Stomach (tissue), 9 donors: ENCODE data around the gene CELF5. TPM values are rescaled to one million over a fixed set of nuclear protein-coding genes. Genes with fewer than 3 reads are reported as not detected.

ENCODE experiments used
- DNase-seq, 2 donors: peaks; one replicate each; pipeline versions ENCODE4 v3.0.0 to v3.0.0-alpha.2; 2013 to 2019
- H3K27ac ChIP-seq, 5 donors: fragments of 200-600 bp in 4 of 5; sonication (generic) in 4 of 5; one replicate each; pipeline ENCODE4 v1.5.1; 2013 to 2019; ENCODE audit warnings: mild to moderate bottlenecking in 1 of 5, moderate library complexity in 1 of 5
- H3K27me3 ChIP-seq, 3 donors: fragments of 200-600 bp; sonication (generic); one replicate each; pipeline ENCODE4 v1.5.1; 2017 to 2019; ENCODE audit warnings: mixed run types in 1 of 3
- H3K36me3 ChIP-seq, 4 donors: fragments of 200-600 bp; sonication (generic); 1 replicate in 3 of 4; 2 replicates in 1 of 4; pipeline ENCODE4 v1.5.1; 2016 to 2019
- H3K4me1 ChIP-seq, 4 donors: fragments of 200-600 bp; sonication (generic); one replicate each; pipeline ENCODE4 v1.5.1; 2016 to 2019
- H3K4me3 ChIP-seq, 4 donors: fragments of 200-600 bp; sonication (generic) in 3 of 4; one replicate each; pipeline ENCODE4 v1.5.1; 2016 to 2019; ENCODE audit warnings: mild to moderate bottlenecking in 1 of 4
- H3K9me3 ChIP-seq, 4 donors: fragments of 200-600 bp; sonication (generic); one replicate each; pipeline ENCODE4 v1.5.1; 2016 to 2019
- EP300 ChIP-seq: sonication (generic); formaldehyde crosslinking; IDR thresholded peaks from one replicate; pipeline ENCODE4 v1.6.1; 2017; ENCODE audit warnings: antibody characterized with exemption
- POLR2A ChIP-seq, 4 donors: fragments of 450-650 bp; IDR thresholded peaks; one replicate each; pipeline ENCODE4 v1.6.1; 2016; ENCODE audit warnings: antibody characterized with exemption in 4 of 4, control low read depth in 2 of 4, mild to moderate bottlenecking in 1 of 4, moderate library complexity in 1 of 4
- POLR2AphosphoS5 ChIP-seq, 3 donors: sonication (generic); formaldehyde crosslinking; IDR thresholded peaks; one replicate each; pipeline ENCODE4 v1.6.1; 2016; ENCODE audit warnings: antibody characterized with exemption in 3 of 3
- WGBS, 5 donors: extraction: QIAGEN DNeasy Blood & Tissue Kit in 3 of 5; methylation state at CpG; one replicate each; pipeline versions ENCODE4 v1.1.5 to v1.1.7; 2013 to 2018; 5-methylcytosine and 5-hydroxymethylcytosine counted together
- intact Hi-C: fragments of 100-400 bp; cut with DNase I; formaldehyde crosslinking; loops from one replicate; pipeline ENCODE4 v1.15.1; 2023; ENCODE audit warnings: low total_unique reads
- polyA plus RNA-seq, 3 donors: library from polyadenylated mRNA; stranded (reverse); fragments of 200-250 nt; gene quantifications; one replicate each; pipeline ENCODE4 v1.2.3, GENCODE V29; 2013
- total RNA-seq, 5 donors: library from RNA; depleted of rRNA; stranded (reverse); fragments of >200 nt; gene quantifications; one replicate each; pipeline versions ENCODE4 v1.1.0 to v1.2.3, GENCODE V29; 2014 to 2016
- TF ChIP-seq, protein P1 (sequence below), 7 experiments: fragments of 450-650 bp in 4 of 7; fragments of 200-600 bp in 3 of 7; sonication (generic) in 3 of 7; IDR thresholded peaks; one replicate each; pipeline ENCODE4 v1.5.1; 2016 to 2019; ENCODE audit warnings: antibody characterized with exemption in 7 of 7, control low read depth in 2 of 7, mild to moderate bottlenecking in 1 of 7
- donor health status: healthy with polysubstance abuse.
- donor health status: Bipolar disorder and iron deficiency.
- donor health status: healthy.

The CELF5 gene
- total and polyA plus RNA-seq, 8 donors = 0.18 TPM; not detected in 6

DNA sequence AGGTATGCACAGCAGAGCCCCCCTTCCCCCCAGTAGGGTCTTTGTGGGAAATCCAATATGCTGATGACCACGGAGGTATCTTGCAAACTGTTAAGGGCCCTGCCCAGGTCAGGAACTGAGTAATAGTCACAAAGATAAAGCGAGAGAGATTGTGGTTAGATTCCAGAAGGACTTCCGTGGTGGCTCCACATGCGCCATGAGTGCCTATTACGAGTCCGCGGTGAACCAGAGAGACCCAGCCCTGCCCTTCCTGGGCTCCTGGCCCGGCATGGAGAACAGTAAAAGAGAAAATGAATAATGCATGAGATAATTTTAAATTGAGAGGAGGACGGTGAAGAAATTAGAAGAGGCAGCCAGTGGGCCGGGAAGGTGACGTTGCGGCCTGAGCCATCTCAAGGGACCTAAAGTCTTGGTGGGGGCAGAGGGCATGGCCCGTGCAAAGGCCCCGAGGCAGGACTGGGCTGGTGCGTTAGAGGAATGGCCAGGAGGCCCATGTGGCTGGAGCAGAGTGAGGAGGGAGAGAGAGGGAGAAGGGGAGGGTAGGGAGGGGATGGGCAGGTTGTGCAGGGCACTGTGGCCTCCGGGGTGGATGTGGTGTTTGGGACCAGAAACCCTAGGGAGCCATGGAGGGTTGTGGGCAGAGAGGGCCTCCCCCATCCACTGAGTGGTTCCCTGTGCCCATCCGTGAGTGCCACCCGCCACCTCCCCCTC is 95.3 kb downstream of the CELF5 start:
- WGBS, 5 donors = 52 to 56% (median 54%) methylated on average over 18 of the region's 18 CpGs
- H3K36me3 ChIP-seq = no peaks in the 10 kb centered on the region
- no peaks in the 10 kb centered on the region for H3K4me1 ChIP-seq
- no peak for DNase-seq
- H3K27ac ChIP-seq = no peak overlapping the region
- no peak overlapping the region for H3K4me3 ChIP-seq
- intact Hi-C loops = loop anchor here (5.0 kb wide), 1 partner anchor 153 kb away; no protein-coding TSS in a partner anchor
- peaks cover 0 to 68% (median 25%) of the 10 kb centered on the region in 3 donors for H3K27me3 ChIP-seq
- H3K9me3 ChIP-seq = no peaks in the 10 kb centered on the region
- TF ChIP-seq, protein P1, sequence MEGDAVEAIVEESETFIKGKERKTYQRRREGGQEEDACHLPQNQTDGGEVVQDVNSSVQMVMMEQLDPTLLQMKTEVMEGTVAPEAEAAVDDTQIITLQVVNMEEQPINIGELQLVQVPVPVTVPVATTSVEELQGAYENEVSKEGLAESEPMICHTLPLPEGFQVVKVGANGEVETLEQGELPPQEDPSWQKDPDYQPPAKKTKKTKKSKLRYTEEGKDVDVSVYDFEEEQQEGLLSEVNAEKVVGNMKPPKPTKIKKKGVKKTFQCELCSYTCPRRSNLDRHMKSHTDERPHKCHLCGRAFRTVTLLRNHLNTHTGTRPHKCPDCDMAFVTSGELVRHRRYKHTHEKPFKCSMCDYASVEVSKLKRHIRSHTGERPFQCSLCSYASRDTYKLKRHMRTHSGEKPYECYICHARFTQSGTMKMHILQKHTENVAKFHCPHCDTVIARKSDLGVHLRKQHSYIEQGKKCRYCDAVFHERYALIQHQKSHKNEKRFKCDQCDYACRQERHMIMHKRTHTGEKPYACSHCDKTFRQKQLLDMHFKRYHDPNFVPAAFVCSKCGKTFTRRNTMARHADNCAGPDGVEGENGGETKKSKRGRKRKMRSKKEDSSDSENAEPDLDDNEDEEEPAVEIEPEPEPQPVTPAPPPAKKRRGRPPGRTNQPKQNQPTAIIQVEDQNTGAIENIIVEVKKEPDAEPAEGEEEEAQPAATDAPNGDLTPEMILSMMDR (IDR thresholded peaks at IDR 0.05) = no peak
- TF ChIP-seq POLR2AphosphoS5 (IDR thresholded peaks at IDR 0.05) (no peak), POLR2A (IDR thresholded peaks at IDR 0.05) (no peak), EP300 (no peak)

DNA sequence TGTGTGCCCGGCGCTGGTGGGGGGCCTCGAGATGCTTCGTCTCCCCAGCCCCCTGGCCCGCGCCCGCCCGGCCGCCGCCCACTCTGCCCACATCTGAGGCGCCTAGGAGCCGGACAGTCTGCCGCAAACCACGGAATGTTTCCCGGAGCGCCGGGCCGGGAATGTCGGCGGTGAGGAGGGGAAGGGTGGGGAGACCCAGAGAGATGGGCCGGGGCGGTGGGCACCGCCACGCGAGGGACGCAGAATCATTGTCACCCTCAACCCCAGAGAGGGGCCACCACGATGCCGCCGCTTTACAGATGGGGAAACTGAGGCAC is 95.9 kb downstream of the CELF5 start:
- TF ChIP-seq POLR2AphosphoS5 (IDR thresholded peaks at IDR 0.05) (no peak), EP300 (no peak), POLR2A (IDR thresholded peaks at IDR 0.05) (no peak)
- TF ChIP-seq, protein P1 (IDR thresholded peaks at IDR 0.05) = no peak
- intact Hi-C loops = loop anchor here (5.0 kb wide), 1 partner anchor 152 kb away; no protein-coding TSS in a partner anchor

DNA sequence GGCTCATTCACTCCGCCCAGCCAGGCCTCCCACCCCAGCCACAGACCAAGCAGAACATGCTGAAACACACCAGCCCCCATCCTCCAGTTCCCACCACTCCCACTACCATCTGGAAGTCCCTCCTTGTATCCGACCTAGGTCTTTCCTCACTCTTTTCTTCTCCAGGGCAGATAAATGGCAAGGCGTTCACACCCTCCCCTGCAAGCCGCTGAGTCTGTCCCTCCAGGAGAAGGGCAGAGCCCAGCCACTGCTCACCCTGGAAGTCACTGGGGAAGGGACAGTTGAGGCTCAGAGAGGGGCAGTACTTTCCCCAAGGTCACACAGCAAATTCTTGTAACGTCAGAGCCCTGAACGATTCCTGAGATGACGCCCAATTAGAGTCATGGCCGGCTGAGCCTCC is 96.4 kb downstream of the CELF5 start:
- Histone ChIP-seq H3K9me3 (no peaks in the 10 kb centered on the region), H3K27me3 (peaks cover 0 to 58% (median 22%) of the 10 kb centered on the region in 3 donors), H3K4me3 (no peak overlapping the region), H3K27ac (no peak overlapping the region), H3K4me1 (no peaks in the 10 kb centered on the region), H3K36me3 (no peaks in the 10 kb centered on the region)
- TF ChIP-seq POLR2AphosphoS5 (IDR thresholded peaks at IDR 0.05) (no peak), EP300 (no peak), POLR2A (IDR thresholded peaks at IDR 0.05) (no peak)
- TF ChIP-seq, protein P1 (IDR thresholded peaks at IDR 0.05) = no peak
- DNase-seq = no peak
- 59 to 72% (median 69%) methylated on average over 8 of the region's 8 CpGs for WGBS, 5 donors
- intact Hi-C loops = loop anchor here (5.0 kb wide), 1 partner anchor 151 kb away; no protein-coding TSS in a partner anchor

More for the DNA sequence above, 95.9 kb downstream of the CELF5 start:
- no peak overlapping the region for H3K4me3 ChIP-seq
- no peak for DNase-seq
- no peaks in the 10 kb centered on the region for H3K9me3 ChIP-seq
- H3K27ac ChIP-seq = no peak overlapping the region
- H3K4me1 ChIP-seq = no peaks in the 10 kb centered on the region
- 60 to 76% (median 61%) methylated on average over 23 to 29 of the region's 29 CpGs for WGBS, 5 donors
- H3K27me3 ChIP-seq = peaks cover 0 to 63% (median 22%) of the 10 kb centered on the region in 3 donors
- H3K36me3 ChIP-seq = no peaks in the 10 kb centered on the region

DNA sequence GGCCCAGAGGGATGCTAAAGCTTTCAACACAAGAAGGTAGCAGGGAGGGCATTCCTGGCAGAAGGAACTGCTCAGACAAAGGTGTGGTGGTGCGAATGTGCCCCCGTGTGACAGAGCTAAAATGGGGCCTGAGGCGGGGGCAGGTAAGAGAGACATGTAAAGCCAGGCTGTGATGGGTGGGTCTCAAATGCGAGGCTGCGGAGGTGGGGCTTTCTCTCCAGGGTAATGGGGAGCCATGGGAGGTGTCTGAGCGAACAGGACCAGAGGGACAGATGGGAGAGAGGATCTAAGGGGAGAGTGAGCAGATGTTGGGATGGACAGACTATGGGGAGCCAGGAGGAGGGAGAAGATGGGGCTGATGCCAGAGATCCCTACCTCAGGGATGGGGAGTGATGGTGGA is 97.2 kb downstream of the CELF5 start:
- 56 to 68% (median 64%) methylated on average over 6 of the region's 6 CpGs for WGBS, 5 donors
- Histone ChIP-seq H3K4me1 (peaks cover 0 to 2% (median under 1%) of the 10 kb centered on the region in 4 donors), H3K9me3 (no peaks in the 10 kb centered on the region), H3K36me3 (no peaks in the 10 kb centered on the region), H3K4me3 (no peak overlapping the region), H3K27ac (no peak overlapping the region), H3K27me3 (peaks cover 0 to 50% (median 22%) of the 10 kb centered on the region in 3 donors)
- TF ChIP-seq POLR2A (IDR thresholded peaks at IDR 0.05) (no peak), POLR2AphosphoS5 (IDR thresholded peaks at IDR 0.05) (no peak), EP300 (no peak)
- TF ChIP-seq, protein P1 (IDR thresholded peaks at IDR 0.05) = no peak
- DNase-seq = no peak
- intact Hi-C loops = loop anchor here (5.0 kb wide), 1 partner anchor 151 kb away; no protein-coding TSS in a partner anchor
